Measurements from ENCODE around the gene TNFRSF4.

The TNFRSF4 gene

DNA sequence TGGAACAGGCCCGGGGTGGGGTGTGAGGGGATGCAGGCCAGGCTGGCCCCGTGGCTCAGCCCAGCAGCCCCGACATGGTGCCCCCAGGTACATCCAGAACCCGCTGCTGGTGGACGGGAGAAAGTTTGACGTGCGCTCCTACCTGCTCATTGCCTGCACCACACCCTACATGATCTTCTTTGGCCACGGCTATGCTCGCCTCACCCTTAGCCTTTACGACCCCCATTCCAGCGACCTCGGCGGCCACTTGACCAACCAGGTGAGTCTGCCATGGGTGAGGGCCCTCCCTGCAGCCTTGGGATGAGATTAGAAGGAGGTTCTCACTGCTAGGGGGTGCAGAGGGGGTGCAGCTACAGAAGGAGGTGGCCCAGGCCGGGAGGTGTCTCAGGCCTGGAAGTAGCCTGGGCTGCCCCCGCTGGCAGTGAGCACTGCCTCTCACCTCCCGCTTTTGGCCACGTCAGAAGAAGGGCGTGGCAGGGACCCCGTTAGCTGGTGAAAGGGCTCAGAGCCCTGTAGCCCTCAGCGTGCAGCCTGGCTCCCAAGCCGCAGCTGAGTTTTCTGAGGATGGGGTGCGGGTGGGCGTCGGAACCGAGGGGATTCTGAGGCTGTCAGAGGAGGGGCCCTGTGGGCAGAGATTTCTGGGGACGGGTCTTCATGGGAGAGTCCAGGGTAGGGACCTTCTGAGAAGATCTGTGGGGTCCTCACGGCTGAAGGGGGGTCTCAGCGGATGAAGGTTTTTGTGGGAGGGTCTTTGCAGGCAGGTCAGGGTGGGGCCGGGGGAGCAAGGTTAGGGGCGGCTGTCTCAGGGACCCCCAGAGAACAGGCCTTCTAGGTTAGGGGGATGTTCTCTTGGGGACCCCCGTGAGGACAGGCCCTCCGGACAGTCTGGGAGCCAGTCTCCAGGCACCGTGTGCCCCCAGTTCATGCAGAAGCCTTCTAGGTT, 29.8 kb downstream of the TNFRSF4 start:
- H3K27me3 ChIP-seq, result peaks cover 0 to 42% of the 10 kb centered on the region in 2 donors
- DNase-seq, result no peak
- intact Hi-C loops (cut with DNase I; ENCODE audit: low total_unique reads), result loop anchor here (5.0 kb wide), 1 partner anchor 42 kb away; no protein-coding TSS in a partner anchor
- H3K36me3 ChIP-seq, result no peaks in the 10 kb centered on the region
- TF ChIP-seq, protein P1, sequence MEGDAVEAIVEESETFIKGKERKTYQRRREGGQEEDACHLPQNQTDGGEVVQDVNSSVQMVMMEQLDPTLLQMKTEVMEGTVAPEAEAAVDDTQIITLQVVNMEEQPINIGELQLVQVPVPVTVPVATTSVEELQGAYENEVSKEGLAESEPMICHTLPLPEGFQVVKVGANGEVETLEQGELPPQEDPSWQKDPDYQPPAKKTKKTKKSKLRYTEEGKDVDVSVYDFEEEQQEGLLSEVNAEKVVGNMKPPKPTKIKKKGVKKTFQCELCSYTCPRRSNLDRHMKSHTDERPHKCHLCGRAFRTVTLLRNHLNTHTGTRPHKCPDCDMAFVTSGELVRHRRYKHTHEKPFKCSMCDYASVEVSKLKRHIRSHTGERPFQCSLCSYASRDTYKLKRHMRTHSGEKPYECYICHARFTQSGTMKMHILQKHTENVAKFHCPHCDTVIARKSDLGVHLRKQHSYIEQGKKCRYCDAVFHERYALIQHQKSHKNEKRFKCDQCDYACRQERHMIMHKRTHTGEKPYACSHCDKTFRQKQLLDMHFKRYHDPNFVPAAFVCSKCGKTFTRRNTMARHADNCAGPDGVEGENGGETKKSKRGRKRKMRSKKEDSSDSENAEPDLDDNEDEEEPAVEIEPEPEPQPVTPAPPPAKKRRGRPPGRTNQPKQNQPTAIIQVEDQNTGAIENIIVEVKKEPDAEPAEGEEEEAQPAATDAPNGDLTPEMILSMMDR (IDR thresholded peaks at IDR 0.05), result no peak
- H3K4me3 ChIP-seq, result no peak overlapping the region
- H3K27ac ChIP-seq, result no peak overlapping the region
- H3K9me3 ChIP-seq, result no peaks in the 10 kb centered on the region
- H3K4me1 ChIP-seq, result no peaks in the 10 kb centered on the region

DNA sequence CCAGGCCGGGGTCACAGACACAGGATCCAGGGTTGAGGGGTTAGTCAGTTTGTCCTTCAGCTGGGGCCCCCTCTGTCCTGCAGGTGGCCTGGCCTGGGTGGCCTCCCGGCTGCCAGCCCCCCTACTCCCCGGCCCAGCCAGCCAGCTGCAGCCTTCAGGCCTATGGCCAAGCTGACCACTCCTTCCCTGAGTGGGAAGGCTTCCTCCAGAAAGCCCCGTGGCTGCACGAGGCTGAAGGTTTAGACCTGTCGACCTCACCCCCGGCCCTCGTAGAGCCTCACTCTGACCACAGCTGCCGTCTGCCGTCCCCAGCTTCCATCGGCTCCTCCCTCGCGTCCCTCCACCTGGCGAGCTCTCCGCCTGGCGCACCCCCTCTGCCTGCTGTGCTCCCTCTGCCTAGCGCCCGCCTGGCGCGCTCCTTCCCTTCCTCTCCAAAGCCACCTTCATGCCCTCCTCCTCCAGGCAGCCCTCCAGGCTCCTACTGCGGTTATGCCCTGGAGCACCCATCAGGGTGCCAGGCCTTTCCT, 30.7 kb downstream of the TNFRSF4 start:
- TF ChIP-seq, protein P1 (IDR thresholded peaks at IDR 0.05), result no peak

DNA sequence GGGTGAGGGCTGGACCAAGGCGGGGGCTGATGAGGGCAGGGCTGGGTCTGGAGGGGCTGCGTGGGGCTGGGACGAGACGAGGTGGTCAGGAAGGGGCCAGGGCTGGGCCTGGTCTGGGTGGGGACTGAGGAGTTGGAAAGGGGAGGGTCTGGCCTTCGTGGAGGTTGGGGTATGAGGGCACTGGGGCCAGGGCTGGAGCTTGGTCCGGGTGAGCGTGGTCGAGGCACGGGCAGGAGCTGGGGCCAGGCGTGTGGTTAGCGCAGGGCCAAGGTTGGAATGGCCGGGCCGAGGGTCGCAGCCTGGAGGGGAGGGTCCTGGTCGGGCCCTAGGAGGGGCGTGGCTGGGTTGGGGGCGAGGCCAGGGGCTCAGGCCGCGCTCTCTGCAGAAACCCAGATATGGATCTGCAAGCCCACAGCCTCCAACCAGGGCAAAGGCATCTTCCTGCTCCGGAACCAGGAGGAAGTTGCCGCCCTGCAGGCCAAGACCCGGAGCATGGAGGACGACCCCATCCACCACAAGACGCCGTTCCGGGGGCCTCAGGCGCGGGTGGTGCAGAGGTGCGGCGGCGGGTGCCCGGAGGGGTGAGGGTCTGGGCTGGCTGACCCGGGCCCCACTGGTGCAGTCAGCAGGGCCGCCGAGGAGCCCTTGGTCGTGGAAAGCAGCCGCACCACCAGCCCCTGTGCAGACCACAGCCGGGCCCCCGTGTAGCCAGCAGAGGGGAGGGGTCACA, 31.3 kb downstream of the TNFRSF4 start:
- H3K36me3 ChIP-seq, result no peaks in the 10 kb centered on the region
- DNase-seq, result no peak
- intact Hi-C loops (cut with DNase I; ENCODE audit: low total_unique reads), result loop anchor here (5.0 kb wide), 1 partner anchor 40 kb away; no protein-coding TSS in a partner anchor
- TF ChIP-seq, protein P1 (IDR thresholded peaks at IDR 0.05), result no peak
- no peaks in the 10 kb centered on the region for H3K9me3 ChIP-seq
- H3K27ac ChIP-seq, result no peak overlapping the region
- H3K4me3 ChIP-seq, result no peak overlapping the region
- no peaks in the 10 kb centered on the region for H3K4me1 ChIP-seq
- H3K27me3 ChIP-seq, result peaks cover 0 to 56% of the 10 kb centered on the region in 2 donors

More for the DNA sequence above, 30.7 kb downstream of the TNFRSF4 start:
- no peak for DNase-seq
- H3K36me3 ChIP-seq, result no peaks in the 10 kb centered on the region
- H3K9me3 ChIP-seq, result no peaks in the 10 kb centered on the region
- H3K4me3 ChIP-seq, result no peak overlapping the region
- no peak overlapping the region for H3K27ac ChIP-seq
- H3K4me1 ChIP-seq, result no peaks in the 10 kb centered on the region
- intact Hi-C loops (cut with DNase I; ENCODE audit: low total_unique reads), result loop anchor here (5.0 kb wide), 1 partner anchor 41 kb away; no protein-coding TSS in a partner anchor
- peaks cover 0 to 50% of the 10 kb centered on the region in 2 donors for H3K27me3 ChIP-seq

DNA sequence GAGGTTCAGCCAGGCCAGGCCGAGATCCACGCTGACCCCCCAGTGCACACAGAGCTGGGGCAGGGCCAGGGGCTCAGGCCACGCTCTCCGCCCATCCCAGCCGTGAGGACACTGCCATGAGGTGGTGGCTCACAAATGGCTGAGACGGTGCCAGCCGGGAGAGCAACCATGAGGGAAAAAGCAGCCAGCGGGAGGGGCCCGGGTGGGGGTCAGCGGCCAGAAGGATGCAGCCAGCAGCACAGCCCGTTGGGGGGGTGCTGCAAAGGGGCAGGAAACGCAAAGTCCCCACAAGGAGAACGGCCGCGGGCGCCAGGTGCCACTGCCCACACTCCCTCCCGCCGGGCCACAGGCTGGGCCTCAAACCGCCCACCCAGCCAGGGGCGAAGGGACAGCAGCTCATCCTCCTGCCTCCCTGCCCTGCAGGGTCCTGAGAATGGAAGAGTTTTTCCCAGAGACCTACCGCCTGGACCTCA, 32.0 kb downstream of the TNFRSF4 start:
- DNase-seq, result no peak
- no peaks in the 10 kb centered on the region for H3K9me3 ChIP-seq
- H3K27me3 ChIP-seq, result peaks cover 0 to 63% of the 10 kb centered on the region in 2 donors
- H3K27ac ChIP-seq, result no peak overlapping the region
- no peaks in the 10 kb centered on the region for H3K4me1 ChIP-seq
- intact Hi-C loops (cut with DNase I; ENCODE audit: low total_unique reads), result loop anchor here (5.0 kb wide), 1 partner anchor 40 kb away; no protein-coding TSS in a partner anchor
- no peak overlapping the region for H3K4me3 ChIP-seq
- H3K36me3 ChIP-seq, result no peaks in the 10 kb centered on the region
- TF ChIP-seq, protein P1 (IDR thresholded peaks at IDR 0.05), result no peak

All from tibial artery (tissue), 4 donors.